RWPE1 (cell line): ENCODE measurements around the gene PCDHGC3.
"Not testable (repeated sequence)": the region's sequence is repeated elsewhere in the genome, so short reads cannot be mapped to it uniquely, and the experiment has no call there.

Source experiments
- CTCF ChIA-PET: fragments of 350-600 bp; sonication (Branson Sonifier 250); formaldehyde crosslinking; extraction: SDS; loops from one replicate; lab custom pipeline; 2021; lab: Yijun Ruan, JAX
- POLR2A ChIA-PET: fragments of 400-600 bp; formaldehyde crosslinking; extraction: SDS; loops from one replicate; lab custom pipeline; 2020; ENCODE audit warnings: antibody characterized with exemption; ENCODE audit not compliant: low non-redundant PET; lab: Yijun Ruan, JAX
- DNase-seq: peaks from one replicate; pipeline ENCODE4 v3.0.0; 2012; ENCODE audit warnings: low spot score
- H3K27ac ChIP-seq: fragments of 450-650 bp; 2 replicates; pipeline ENCODE4 v1.5.1; 2017
- CTCF ChIP-seq: fragments of 450-650 bp; conservative IDR thresholded peaks from 2 replicates; pipeline ENCODE4 v1.5.1; 2017; ENCODE audit warnings: low read depth, mild to moderate bottlenecking

Gene PCDHGC3

GRCh38 chr5:141475625-141476131, at the start of gene PCDHGC3:
PCDHGC3 (plus strand) TSS chr5:141475966; CDS start chr5:141476117, 151 bp downstream.
- CTCF ChIA-PET: interaction anchor here (0.5 to 1.9 kb wide), 7 partner anchors 32 to 190 kb away, joined by 3 to 17 read pairs (median 4); partner anchors contain the start of gene PCDHGB5
- peak within 1 kb of the TSS; percentile 90 for H3K27ac ChIP-seq
- peak; percentile 71 for TF ChIP-seq CTCF
- POLR2A ChIA-PET: interaction anchor here (0.6 to 1.7 kb wide), 3 partner anchors 39 to 82 kb away, joined by 3 to 9 read pairs (median 4); no protein-coding TSS in a partner anchor
- DNase-seq: peak; percentile 99

GRCh38 chr5:141427783-141428426, 47.9 kb upstream of the PCDHGC3 start:
- CTCF ChIA-PET: interaction anchor here (0.5 to 0.8 kb wide), 3 partner anchors 10 to 80 kb away, joined by 3 to 5 read pairs (median 4); partner anchors contain the start of gene PCDHGB7
- no peak overlapping the region for H3K27ac ChIP-seq
- no peak for DNase-seq
- no peak for TF ChIP-seq CTCF
- POLR2A ChIA-PET: no interaction called here

- peak; percentile 60 for DNase-seq
- TF ChIP-seq CTCF: no peak
- H3K27ac ChIP-seq: no peak within 1 kb of the TSS
- ChIA-PET POLR2A (no interaction called here), CTCF (interaction anchor here (0.6 to 1.5 kb wide), 9 partner anchors 90 to 337 kb away, joined by 3 to 8 read pairs (median 4); partner anchors contain the start of gene PCDHB11)
Measured at GRCh38 chr5:141430332-141431113, 45.2 kb upstream of the PCDHGC3 start, which contains the start of gene PCDHGA12. PCDHGA12 (plus strand) TSS chr5:141430507; CDS start chr5:141430760, 253 bp downstream.

DNA sequence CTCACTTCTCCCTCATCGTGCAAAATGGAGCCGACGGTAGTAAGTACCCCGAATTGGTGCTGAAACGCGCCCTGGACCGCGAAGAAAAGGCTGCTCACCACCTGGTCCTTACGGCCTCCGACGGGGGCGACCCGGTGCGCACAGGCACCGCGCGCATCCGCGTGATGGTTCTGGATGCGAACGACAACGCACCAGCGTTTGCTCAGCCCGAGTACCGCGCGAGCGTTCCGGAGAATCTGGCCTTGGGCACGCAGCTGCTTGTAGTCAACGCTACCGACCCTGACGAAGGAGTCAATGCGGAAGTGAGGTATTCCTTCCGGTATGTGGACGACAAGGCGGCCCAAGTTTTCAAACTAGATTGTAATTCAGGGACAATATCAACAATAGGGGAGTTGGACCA, 44.5 kb upstream of the PCDHGC3 start:
- ChIA-PET POLR2A (no interaction called here), CTCF (interaction anchor here (0.5 to 1.5 kb wide), 3 partner anchors 42 to 133 kb away, joined by 4 to 7 read pairs (median 4); no protein-coding TSS in a partner anchor)
- DNase-seq: no peak
- no peak overlapping the region for H3K27ac ChIP-seq
- no peak for TF ChIP-seq CTCF

- CTCF ChIA-PET: interaction anchor here (0.6 kb wide), 1 partner anchor 125 kb away, joined by 3 read pairs; no protein-coding TSS in a partner anchor
Measured at GRCh38 chr5:141432308-141432707, 43.5 kb upstream of the PCDHGC3 start.

GRCh38 chr5:141432726-141433125, 43.0 kb upstream of the PCDHGC3 start:
- CTCF ChIA-PET: interaction anchor here (0.6 kb wide), 2 partner anchors 11 to 125 kb away, joined by 3 read pairs; no protein-coding TSS in a partner anchor
- POLR2A ChIA-PET, H3K27ac ChIP-seq, DNase-seq: not testable (repeated sequence)

More at GRCh38 chr5:141432308-141432707, 43.5 kb upstream of the PCDHGC3 start:
- POLR2A ChIA-PET, H3K27ac ChIP-seq, DNase-seq: not testable (repeated sequence)

GRCh38 chr5:141434006-141434405, 41.8 kb upstream of the PCDHGC3 start:
- ChIA-PET CTCF (no interaction called here), POLR2A (no interaction called here)
- no peak for DNase-seq
- TF ChIP-seq CTCF: no peak
- H3K27ac ChIP-seq: no peak overlapping the region
